ENCODE data around the gene PLEKHA7. TPM values are rescaled to one million over a fixed set of nuclear protein-coding genes. Genes with fewer than 3 reads are reported as not detected.

The PLEKHA7 gene
- total and polyA plus RNA-seq, 2 of the 13 experiments (the other 11 are each of a cell fraction or from before 2014, with no cell fraction given): 17.5 to 18.7 TPM

DNA sequence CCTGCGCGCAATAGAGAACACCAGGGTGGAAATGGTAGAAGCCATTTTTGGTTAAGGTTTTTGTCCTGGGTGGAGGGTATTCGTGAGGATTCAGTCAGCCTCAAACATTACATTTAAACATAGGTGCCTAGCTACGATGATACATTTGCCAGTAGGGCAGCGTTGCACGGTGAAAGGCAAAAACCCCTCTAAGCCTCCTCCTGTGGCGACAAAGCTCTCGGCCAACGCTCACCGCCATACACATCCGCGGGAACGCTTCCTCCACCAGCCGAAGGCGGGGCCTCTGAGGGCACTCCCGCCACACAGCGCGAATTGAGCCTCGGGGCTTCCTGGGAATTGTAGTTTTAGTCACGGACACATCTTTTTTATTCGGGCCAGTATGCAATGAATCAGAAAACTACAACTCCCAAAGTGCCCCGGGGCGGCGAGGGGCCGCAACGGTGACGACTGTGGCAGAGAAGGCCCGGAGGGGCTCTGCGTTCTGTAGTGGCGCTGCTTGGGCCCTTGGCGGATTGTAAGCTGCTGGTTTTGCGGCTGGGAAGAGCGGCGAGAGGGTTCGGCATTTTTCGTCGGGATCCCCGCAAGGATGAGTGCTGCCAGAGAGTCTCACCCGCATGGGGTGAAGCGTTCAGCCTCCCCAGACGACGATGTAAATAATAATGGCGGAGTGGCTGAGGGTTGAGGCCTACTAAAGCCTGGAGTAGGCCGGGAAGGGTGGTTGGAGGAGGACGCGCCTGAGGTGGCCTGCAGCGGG, 275.8 kb downstream of the PLEKHA7 start, which contains the start of gene C11orf58 (continued):
- TF ChIP-seq, protein P1, sequence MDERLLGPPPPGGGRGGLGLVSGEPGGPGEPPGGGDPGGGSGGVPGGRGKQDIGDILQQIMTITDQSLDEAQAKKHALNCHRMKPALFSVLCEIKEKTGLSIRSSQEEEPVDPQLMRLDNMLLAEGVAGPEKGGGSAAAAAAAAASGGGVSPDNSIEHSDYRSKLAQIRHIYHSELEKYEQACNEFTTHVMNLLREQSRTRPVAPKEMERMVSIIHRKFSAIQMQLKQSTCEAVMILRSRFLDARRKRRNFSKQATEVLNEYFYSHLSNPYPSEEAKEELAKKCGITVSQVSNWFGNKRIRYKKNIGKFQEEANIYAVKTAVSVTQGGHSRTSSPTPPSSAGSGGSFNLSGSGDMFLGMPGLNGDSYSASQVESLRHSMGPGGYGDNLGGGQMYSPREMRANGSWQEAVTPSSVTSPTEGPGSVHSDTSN (CRISPR knock-in tag; IDR thresholded peaks at IDR 0.05): no peak
- TF ChIP-seq, protein P2, sequence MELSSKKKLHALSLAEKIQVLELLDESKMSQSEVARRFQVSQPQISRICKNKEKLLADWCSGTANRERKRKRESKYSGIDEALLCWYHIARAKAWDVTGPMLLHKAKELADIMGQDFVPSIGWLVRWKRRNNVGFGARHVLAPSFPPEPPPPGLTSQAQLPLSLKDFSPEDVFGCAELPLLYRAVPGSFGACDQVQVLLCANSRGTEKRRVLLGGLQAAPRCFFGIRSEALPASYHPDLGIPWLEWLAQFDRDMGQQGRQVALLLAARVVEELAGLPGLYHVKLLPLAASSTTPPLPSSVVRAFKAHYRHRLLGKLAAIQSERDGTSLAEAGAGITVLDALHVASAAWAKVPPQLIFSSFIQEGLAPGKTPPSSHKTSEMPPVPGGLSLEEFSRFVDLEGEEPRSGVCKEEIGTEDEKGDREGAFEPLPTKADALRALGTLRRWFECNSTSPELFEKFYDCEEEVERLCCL (CRISPR knock-in tag; IDR thresholded peaks at IDR 0.05; ENCODE audit: borderline replicate concordance): 0 out of 2 replicates have a peak, but pooled peaks have one; percentile 28
- TF ChIP-seq, protein P3, sequence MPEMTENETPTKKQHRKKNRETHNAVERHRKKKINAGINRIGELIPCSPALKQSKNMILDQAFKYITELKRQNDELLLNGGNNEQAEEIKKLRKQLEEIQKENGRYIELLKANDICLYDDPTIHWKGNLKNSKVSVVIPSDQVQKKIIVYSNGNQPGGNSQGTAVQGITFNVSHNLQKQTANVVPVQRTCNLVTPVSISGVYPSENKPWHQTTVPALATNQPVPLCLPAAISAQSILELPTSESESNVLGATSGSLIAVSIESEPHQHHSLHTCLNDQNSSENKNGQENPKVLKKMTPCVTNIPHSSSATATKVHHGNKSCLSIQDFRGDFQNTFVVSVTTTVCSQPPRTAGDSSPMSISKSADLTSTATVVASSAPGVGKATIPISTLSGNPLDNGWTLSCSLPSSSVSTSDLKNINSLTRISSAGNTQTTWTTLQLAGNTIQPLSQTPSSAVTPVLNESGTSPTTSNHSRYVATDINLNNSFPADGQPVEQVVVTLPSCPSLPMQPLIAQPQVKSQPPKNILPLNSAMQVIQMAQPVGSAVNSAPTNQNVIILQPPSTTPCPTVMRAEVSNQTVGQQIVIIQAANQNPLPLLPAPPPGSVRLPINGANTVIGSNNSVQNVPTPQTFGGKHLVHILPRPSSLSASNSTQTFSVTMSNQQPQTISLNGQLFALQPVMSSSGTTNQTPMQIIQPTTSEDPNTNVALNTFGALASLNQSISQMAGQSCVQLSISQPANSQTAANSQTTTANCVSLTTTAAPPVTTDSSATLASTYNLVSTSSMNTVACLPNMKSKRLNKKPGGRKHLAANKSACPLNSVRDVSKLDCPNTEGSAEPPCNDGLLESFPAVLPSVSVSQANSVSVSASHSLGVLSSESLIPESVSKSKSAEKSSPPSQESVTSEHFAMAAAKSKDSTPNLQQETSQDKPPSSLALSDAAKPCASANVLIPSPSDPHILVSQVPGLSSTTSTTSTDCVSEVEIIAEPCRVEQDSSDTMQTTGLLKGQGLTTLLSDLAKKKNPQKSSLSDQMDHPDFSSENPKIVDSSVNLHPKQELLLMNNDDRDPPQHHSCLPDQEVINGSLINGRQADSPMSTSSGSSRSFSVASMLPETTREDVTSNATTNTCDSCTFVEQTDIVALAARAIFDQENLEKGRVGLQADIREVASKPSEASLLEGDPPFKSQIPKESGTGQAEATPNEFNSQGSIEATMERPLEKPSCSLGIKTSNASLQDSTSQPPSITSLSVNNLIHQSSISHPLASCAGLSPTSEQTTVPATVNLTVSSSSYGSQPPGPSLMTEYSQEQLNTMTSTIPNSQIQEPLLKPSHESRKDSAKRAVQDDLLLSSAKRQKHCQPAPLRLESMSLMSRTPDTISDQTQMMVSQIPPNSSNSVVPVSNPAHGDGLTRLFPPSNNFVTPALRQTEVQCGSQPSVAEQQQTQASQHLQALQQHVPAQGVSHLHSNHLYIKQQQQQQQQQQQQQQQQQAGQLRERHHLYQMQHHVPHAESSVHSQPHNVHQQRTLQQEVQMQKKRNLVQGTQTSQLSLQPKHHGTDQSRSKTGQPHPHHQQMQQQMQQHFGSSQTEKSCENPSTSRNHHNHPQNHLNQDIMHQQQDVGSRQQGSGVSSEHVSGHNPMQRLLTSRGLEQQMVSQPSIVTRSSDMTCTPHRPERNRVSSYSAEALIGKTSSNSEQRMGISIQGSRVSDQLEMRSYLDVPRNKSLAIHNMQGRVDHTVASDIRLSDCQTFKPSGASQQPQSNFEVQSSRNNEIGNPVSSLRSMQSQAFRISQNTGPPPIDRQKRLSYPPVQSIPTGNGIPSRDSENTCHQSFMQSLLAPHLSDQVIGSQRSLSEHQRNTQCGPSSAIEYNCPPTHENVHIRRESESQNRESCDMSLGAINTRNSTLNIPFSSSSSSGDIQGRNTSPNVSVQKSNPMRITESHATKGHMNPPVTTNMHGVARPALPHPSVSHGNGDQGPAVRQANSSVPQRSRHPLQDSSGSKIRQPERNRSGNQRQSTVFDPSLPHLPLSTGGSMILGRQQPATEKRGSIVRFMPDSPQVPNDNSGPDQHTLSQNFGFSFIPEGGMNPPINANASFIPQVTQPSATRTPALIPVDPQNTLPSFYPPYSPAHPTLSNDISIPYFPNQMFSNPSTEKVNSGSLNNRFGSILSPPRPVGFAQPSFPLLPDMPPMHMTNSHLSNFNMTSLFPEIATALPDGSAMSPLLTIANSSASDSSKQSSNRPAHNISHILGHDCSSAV (CRISPR knock-in tag; IDR thresholded peaks at IDR 0.05; ENCODE audit: borderline replicate concordance): no peak
- TF ChIP-seq ZNF607 (CRISPR knock-in tag; IDR thresholded peaks at IDR 0.05; ENCODE audit: borderline replicate concordance) (peak; percentile 67; the same call in 1 of the 2 replicates), ZMYM3 (CRISPR knock-in tag; IDR thresholded peaks at IDR 0.05) (no peak), ZNF333 (CRISPR knock-in tag; IDR thresholded peaks at IDR 0.05; ENCODE audit: borderline replicate concordance) (peak; percentile 96; the same call in 1 of the 2 replicates), ZNF235 (CRISPR knock-in tag; IDR thresholded peaks at IDR 0.05; ENCODE audit: borderline replicate concordance) (peak; percentile 41; the same call in 1 of the 2 replicates), MTA1 (CRISPR knock-in tag; IDR thresholded peaks at IDR 0.05; ENCODE audit: borderline replicate concordance) (no peak; the same call in 1 of the 2 replicates), PAX8 (CRISPR knock-in tag; IDR thresholded peaks at IDR 0.05; ENCODE audit: borderline replicate concordance) (peak; percentile 55; the same call in 1 of the 2 replicates)
- TF ChIP-seq, protein P4, sequence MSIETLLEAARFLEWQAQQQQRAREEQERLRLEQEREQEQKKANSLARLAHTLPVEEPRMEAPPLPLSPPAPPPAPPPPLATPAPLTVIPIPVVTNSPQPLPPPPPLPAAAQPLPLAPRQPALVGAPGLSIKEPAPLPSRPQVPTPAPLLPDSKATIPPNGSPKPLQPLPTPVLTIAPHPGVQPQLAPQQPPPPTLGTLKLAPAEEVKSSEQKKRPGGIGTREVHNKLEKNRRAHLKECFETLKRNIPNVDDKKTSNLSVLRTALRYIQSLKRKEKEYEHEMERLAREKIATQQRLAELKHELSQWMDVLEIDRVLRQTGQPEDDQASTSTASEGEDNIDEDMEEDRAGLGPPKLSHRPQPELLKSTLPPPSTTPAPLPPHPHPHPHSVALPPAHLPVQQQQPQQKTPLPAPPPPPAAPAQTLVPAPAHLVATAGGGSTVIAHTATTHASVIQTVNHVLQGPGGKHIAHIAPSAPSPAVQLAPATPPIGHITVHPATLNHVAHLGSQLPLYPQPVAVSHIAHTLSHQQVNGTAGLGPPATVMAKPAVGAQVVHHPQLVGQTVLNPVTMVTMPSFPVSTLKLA (IDR thresholded peaks at IDR 0.05): no peak
- TF ChIP-seq, protein P5, sequence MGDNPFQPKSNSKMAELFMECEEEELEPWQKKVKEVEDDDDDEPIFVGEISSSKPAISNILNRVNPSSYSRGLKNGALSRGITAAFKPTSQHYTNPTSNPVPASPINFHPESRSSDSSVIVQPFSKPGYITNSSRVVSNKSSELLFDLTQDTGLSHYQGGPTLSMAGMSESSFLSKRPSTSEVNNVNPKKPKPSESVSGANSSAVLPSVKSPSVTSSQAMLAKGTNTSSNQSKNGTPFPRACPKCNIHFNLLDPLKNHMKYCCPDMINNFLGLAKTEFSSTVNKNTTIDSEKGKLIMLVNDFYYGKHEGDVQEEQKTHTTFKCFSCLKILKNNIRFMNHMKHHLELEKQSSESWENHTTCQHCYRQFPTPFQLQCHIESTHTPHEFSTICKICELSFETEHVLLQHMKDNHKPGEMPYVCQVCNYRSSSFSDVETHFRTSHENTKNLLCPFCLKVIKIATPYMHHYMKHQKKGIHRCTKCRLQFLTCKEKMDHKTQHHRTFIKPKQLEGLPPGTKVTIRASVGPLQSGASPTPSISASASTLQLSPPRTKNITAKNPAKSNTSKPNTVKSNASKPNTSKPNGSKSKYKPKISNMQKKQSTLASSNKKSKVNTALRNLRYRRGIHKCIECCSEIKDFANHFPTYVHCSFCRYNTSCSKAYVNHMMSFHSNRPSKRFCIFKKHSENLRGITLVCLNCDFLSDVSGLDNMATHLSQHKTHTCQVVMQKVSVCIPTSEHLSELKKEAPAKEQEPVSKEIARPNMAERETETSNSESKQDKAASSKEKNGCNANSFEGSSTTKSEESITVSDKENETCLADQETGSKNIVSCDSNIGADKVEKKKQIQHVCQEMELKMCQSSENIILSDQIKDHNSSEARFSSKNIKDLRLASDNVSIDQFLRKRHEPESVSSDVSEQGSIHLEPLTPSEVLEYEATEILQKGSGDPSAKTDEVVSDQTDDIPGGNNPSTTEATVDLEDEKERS (CRISPR knock-in tag; IDR thresholded peaks at IDR 0.05): peak; percentile 69; the same call in 1 of the 2 replicates
